ENCODE data around the gene HGFAC.

- TF ChIP-seq EZH2 (IDR thresholded peaks at IDR 0.05; ENCODE audit: low read depth) (no peak), CTCF (conservative IDR thresholded peaks at IDR 0.05) (peak; percentile 97)
These were observed 38.9 kb downstream of the HGFAC start for GRCh38 chr4:3480528-3481112.

Measured in PC-9 (cell line).